ENCODE measurements around the gene ALDH3A2.

ALDH3A2 gene

GRCh38 chr17:19659366-19660177, 11.0 kb downstream of the ALDH3A2 start:
- Histone ChIP-seq H3K4me3 (ENCODE audit: low read depth, low read length) (no peak overlapping the region), H3K36me3 (replicated peaks) (no peaks in the 10 kb centered on the region), H3K27me3 (replicated peaks) (no peaks in the 10 kb centered on the region), H3K27ac (no peak overlapping the region)
- in situ Hi-C loops (cut with HindIII; ENCODE audit: low pct_ligation_motif_present, low sequenced_read_pairs): no loop called here
- no peak for TF ChIP-seq CTCF (IDR thresholded peaks at IDR 0.05; ENCODE audit: low read depth, low read length, missing control alignments)
- DNase-seq: no peak

- H3K27ac ChIP-seq: no peak overlapping the region
- H3K4me3 ChIP-seq (ENCODE audit: low read depth, low read length): no peak overlapping the region
- H3K27me3 ChIP-seq (replicated peaks): no peaks in the 10 kb centered on the region
- no peaks in the 10 kb centered on the region for H3K36me3 ChIP-seq (replicated peaks)
- TF ChIP-seq CTCF (IDR thresholded peaks at IDR 0.05; ENCODE audit: low read depth, low read length, missing control alignments): no peak
- in situ Hi-C loops (cut with HindIII; ENCODE audit: low pct_ligation_motif_present, low sequenced_read_pairs): no loop called here
- DNase-seq: no peak
These were observed 11.8 kb downstream of the ALDH3A2 start for GRCh38 chr17:19660219-19660870.

DNA sequence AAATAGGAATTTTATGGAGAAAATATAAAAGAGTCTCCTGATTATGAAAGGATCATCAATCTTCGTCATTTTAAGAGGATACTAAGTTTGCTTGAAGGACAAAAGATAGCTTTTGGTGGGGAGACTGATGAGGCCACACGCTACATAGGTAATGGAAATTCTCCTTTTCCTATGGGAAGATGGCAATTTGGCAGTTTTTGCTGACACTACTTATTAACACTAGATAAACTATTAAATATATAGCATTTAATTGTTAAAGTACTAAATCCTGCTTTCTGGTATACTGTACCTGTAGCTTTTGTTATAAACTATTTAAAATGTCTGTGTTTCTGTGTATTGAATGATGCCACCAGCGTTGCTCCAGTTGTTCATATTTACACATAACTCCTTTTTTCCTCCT, 12.6 kb downstream of the ALDH3A2 start:
- H3K4me3 ChIP-seq (ENCODE audit: low read depth, low read length): no peak overlapping the region
- no peaks in the 10 kb centered on the region for H3K27me3 ChIP-seq (replicated peaks)
- no peak overlapping the region for H3K27ac ChIP-seq
- DNase-seq: no peak
- H3K36me3 ChIP-seq (replicated peaks): no peaks in the 10 kb centered on the region
- TF ChIP-seq CTCF (IDR thresholded peaks at IDR 0.05; ENCODE audit: low read depth, low read length, missing control alignments): no peak
- in situ Hi-C loops (cut with HindIII; ENCODE audit: low pct_ligation_motif_present, low sequenced_read_pairs): no loop called here

DNA sequence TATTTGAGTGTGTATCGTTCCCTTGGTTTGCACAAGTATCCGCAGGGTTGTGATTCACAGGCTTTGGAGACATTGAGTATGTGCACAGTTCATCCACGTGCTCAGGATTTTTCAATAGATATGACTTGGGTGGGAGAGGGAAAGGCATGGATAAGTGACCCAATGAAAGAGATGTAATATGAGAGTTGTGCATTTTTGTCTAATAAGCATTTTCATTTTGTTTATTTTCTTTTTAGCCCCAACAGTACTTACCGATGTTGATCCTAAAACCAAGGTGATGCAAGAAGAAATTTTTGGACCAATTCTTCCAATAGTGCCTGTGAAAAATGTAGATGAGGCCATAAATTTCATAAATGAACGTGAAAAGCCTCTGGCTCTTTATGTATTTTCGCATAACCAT, 14.5 kb downstream of the ALDH3A2 start:
- DNase-seq: no peak
- TF ChIP-seq CTCF (IDR thresholded peaks at IDR 0.05; ENCODE audit: low read depth, low read length, missing control alignments): no peak
- Histone ChIP-seq H3K27ac (no peak overlapping the region), H3K36me3 (replicated peaks) (no peaks in the 10 kb centered on the region), H3K27me3 (replicated peaks) (no peaks in the 10 kb centered on the region), H3K4me3 (ENCODE audit: low read depth, low read length) (no peak overlapping the region)
- in situ Hi-C loops (cut with HindIII; ENCODE audit: low pct_ligation_motif_present, low sequenced_read_pairs): no loop called here

GRCh38 chr17:19664136-19664820, 15.7 kb downstream of the ALDH3A2 start:
- no peak for TF ChIP-seq CTCF (IDR thresholded peaks at IDR 0.05; ENCODE audit: low read depth, low read length, missing control alignments)
- in situ Hi-C loops (cut with HindIII; ENCODE audit: low pct_ligation_motif_present, low sequenced_read_pairs): no loop called here
- DNase-seq: no peak
- Histone ChIP-seq H3K36me3 (replicated peaks) (no peaks in the 10 kb centered on the region), H3K4me3 (ENCODE audit: low read depth, low read length) (no peak overlapping the region), H3K27ac (no peak overlapping the region), H3K27me3 (replicated peaks) (no peaks in the 10 kb centered on the region)
